HT1080 (cell line): ENCODE results near the gene ETFB. TPM values are rescaled to one million over a fixed set of nuclear protein-coding genes. Genes with fewer than 3 reads are reported as not detected.
A peak's percentile ranks its signal among the peaks of the same experiment; 100 is the strongest.

Experiments used
- DNase-seq: peaks from one replicate; pipeline ENCODE4 v3.0.0-alpha.2; 2015; ENCODE audit warnings: low read depth
- total RNA-seq: library from RNA; depleted of rRNA; stranded (reverse); fragments of >200 nt; shearing (Covaris generic); gene quantifications from 2 replicates; pipeline ENCODE4 v1.2.3, GENCODE V29; 2014

ETFB gene
- total RNA-seq, 1 experiment from 2014 or later = 68.4 TPM

- DNase-seq = no peak
These were observed 13.3 kb downstream of the ETFB start for GRCh38 chr19:51352783-51353360.

GRCh38 chr19:51351266-51351990 lies 14.8 kb downstream of the ETFB start:
- DNase-seq = no peak

GRCh38 chr19:51347209-51347928 lies 18.8 kb downstream of the ETFB start:
- DNase-seq = no peak

GRCh38 chr19:51346742-51347141 lies 19.4 kb downstream of the ETFB start:
- DNase-seq = no peak

- no peak for DNase-seq
These were observed 21.0 kb downstream of the ETFB start for GRCh38 chr19:51345076-51345620.

GRCh38 chr19:51342631-51343569 lies 23.3 kb downstream of the ETFB start:
- DNase-seq = no peak

- DNase-seq = no peak
These were observed 24.1 kb downstream of the ETFB start, which contains the start of gene VSIG10L for GRCh38 chr19:51341976-51342580. TSS of gene VSIG10L (minus strand) at chr19:51342139. CDS start at chr19:51342124, 15 bp downstream.

- no peak for DNase-seq
These were observed 25.1 kb downstream of the ETFB start for GRCh38 chr19:51341066-51341465.

- peak; percentile 86 for DNase-seq
These were observed 26.2 kb downstream of the ETFB start for GRCh38 chr19:51339687-51340656.

GRCh38 chr19:51339313-51339686 lies 26.9 kb downstream of the ETFB start:
- DNase-seq = no peak

- DNase-seq = peak; percentile 75
These were observed 27.4 kb downstream of the ETFB start for GRCh38 chr19:51338563-51339312.

- DNase-seq = no peak
These were observed 28.2 kb downstream of the ETFB start for GRCh38 chr19:51337861-51338562.

GRCh38 chr19:51337141-51337860 lies 28.9 kb downstream of the ETFB start:
- no peak for DNase-seq

GRCh38 chr19:51333836-51334460 lies 32.2 kb downstream of the ETFB start:
- peak; percentile 43 for DNase-seq

GRCh38 chr19:51331716-51332115 lies 34.5 kb downstream of the ETFB start:
- no peak for DNase-seq

- no peak for DNase-seq
These were observed 35.0 kb downstream of the ETFB start for GRCh38 chr19:51331193-51331592.

GRCh38 chr19:51330366-51330765 lies 35.8 kb downstream of the ETFB start:
- DNase-seq = no peak
